ENCODE results near the gene ROCK2.

The ROCK2 gene

GRCh38 chr2:11356764-11357163 is 12.3 kb upstream of the ROCK2 start:
- TF ChIP-seq MYC (IDR thresholded peaks at IDR 0.05; ENCODE audit: low read depth, low read length): no peak
- no peak for TF ChIP-seq MAX (IDR thresholded peaks at IDR 0.05; ENCODE audit: low read depth, low read length)
- no peak for DNase-seq (ENCODE audit: low read depth)
- H3K4me3 ChIP-seq (ENCODE audit: low read depth, low read length): no peak overlapping the region

- DNase-seq (ENCODE audit: low read depth): no peak
- TF ChIP-seq MAX (IDR thresholded peaks at IDR 0.05; ENCODE audit: low read depth, low read length) (no peak), CTCF (IDR thresholded peaks at IDR 0.05; ENCODE audit: low read depth, low read length) (no peak), POLR2A (IDR thresholded peaks at IDR 0.05; ENCODE audit: extremely low read depth, insufficient read length) (no peak), MYC (IDR thresholded peaks at IDR 0.05; ENCODE audit: low read depth, low read length) (no peak)
- no peak overlapping the region for H3K4me3 ChIP-seq (ENCODE audit: low read depth, low read length)
Measured at GRCh38 chr2:11355194-11356053, 11.0 kb upstream of the ROCK2 start.

- TF ChIP-seq MAX (IDR thresholded peaks at IDR 0.05; ENCODE audit: low read depth, low read length): no peak
- no peak for TF ChIP-seq MYC (IDR thresholded peaks at IDR 0.05; ENCODE audit: low read depth, low read length)
- no peak for TF ChIP-seq POLR2A (IDR thresholded peaks at IDR 0.05; ENCODE audit: extremely low read depth, insufficient read length)
- TF ChIP-seq CTCF (IDR thresholded peaks at IDR 0.05; ENCODE audit: low read depth, low read length): no peak
- no peak overlapping the region for H3K4me3 ChIP-seq (ENCODE audit: low read depth, low read length)
- no peak for DNase-seq (ENCODE audit: low read depth)
Measured at GRCh38 chr2:11354363-11355154, 10.1 kb upstream of the ROCK2 start.

GRCh38 chr2:11352781-11353537 is 8.5 kb upstream of the ROCK2 start:
- H3K4me3 ChIP-seq (ENCODE audit: low read depth, low read length): no peak overlapping the region
- DNase-seq (ENCODE audit: low read depth): peak; percentile 39
- TF ChIP-seq MYC (IDR thresholded peaks at IDR 0.05; ENCODE audit: low read depth, low read length): no peak
- no peak for TF ChIP-seq CTCF (IDR thresholded peaks at IDR 0.05; ENCODE audit: low read depth, low read length)
- no peak for TF ChIP-seq MAX (IDR thresholded peaks at IDR 0.05; ENCODE audit: low read depth, low read length)
- TF ChIP-seq POLR2A (IDR thresholded peaks at IDR 0.05; ENCODE audit: extremely low read depth, insufficient read length): no peak

GRCh38 chr2:11348209-11348749 is 3.8 kb upstream of the ROCK2 start:
- no peak overlapping the region for H3K4me3 ChIP-seq (ENCODE audit: low read depth, low read length)
- TF ChIP-seq CTCF (IDR thresholded peaks at IDR 0.05; ENCODE audit: low read depth, low read length) (no peak), MYC (IDR thresholded peaks at IDR 0.05; ENCODE audit: low read depth, low read length) (no peak), MAX (IDR thresholded peaks at IDR 0.05; ENCODE audit: low read depth, low read length) (no peak), POLR2A (IDR thresholded peaks at IDR 0.05; ENCODE audit: extremely low read depth, insufficient read length) (no peak)
- DNase-seq (ENCODE audit: low read depth): no peak
